Hepatocyte (in vitro differentiated cells): ENCODE measurements around the gene ZNF35.

Source experiments
- CTCF ChIP-seq: fragments of 200-600 bp; sonication (generic); IDR thresholded peaks from 2 replicates; pipeline ENCODE4 v1.5.1; 2016; ENCODE audit warnings: antibody characterized with exemption, mild to moderate bottlenecking; ENCODE audit not compliant: poor library complexity
- EZH2 ChIP-seq: fragments of 200-600 bp; sonication (generic); IDR thresholded peaks from 2 replicates; pipeline ENCODE4 v1.6.1; 2016; ENCODE audit warnings: antibody characterized with exemption, mild to moderate bottlenecking, borderline replicate concordance
- EZH2phosphoT487 ChIP-seq: fragments of 200-600 bp; sonication (generic); IDR thresholded peaks from one replicate; pipeline ENCODE4 v1.6.1; 2018; ENCODE audit warnings: antibody characterized with exemption, mild to moderate bottlenecking, low read depth, moderate library complexity; ENCODE audit not compliant: unreplicated experiment, severe bottlenecking

- no peak for TF ChIP-seq CTCF
- no peak for TF ChIP-seq EZH2phosphoT487
- TF ChIP-seq EZH2, result no peak
These were observed 5.5 kb downstream of the ZNF35 start for GRCh38 chr3:44654039-44654438.
